ENCODE results near the gene EIF3CL.
"Not testable (repeated sequence)": the region's sequence is repeated elsewhere in the genome, so short reads cannot be mapped to it uniquely, and the experiment has no call there.

DNA sequence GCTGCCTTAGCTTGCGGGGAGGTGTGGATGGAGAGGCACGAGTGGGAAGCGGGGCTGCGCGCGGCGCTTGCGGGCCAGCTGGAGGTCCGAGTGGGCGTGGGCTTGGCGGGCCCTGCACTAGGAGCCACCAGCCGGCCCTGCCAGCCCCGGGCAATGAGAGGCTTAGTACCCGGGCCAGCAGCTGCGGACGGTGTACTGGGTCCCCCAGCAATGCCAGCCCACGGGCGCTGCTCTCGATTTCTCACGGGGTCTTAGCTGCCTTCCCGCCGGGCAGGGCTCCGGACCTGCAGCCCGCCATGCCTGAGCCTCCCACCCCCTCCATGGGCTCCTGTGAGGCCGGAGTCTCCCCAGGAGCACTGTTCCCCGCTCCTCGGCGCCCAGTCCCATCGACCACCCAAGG is 31.7 kb upstream of the EIF3CL start:
- not testable (repeated sequence) for TF ChIP-seq CTCF (IDR thresholded peaks at IDR 0.05; ENCODE audit: insufficient read depth, low read depth, low read length); EZH2 (IDR thresholded peaks at IDR 0.05; ENCODE audit: insufficient read depth, low read length)
